Pancreas (tissue), 10 donors: Measurements from ENCODE around the gene GNG13. TPM values are rescaled to one million over a fixed set of nuclear protein-coding genes. Genes with fewer than 3 reads are reported as not detected.

Experiments
- ATAC-seq, 4 donors: fragments of 200-7000 bp; cut with Tn5 transposase; one replicate each; pipeline versions ENCODE4 v1.8.0 to v1.9.1; 2020; ENCODE audit warnings: mild to moderate bottlenecking in 4 of 4, moderate library complexity in 4 of 4
- DNase-seq, 6 donors: peaks; one replicate each; pipeline ENCODE4 v3.0.0-alpha.2; 2020
- FAIRE-seq: peaks from 2 replicates; lab custom pipeline; 2012; peaks lifted over from hg19 to GRCh38; lab: Jason Lieb, UNC
- H3K27ac ChIP-seq, 4 donors: fragments of 200-600 bp; sonication (generic); 1 replicate in 3 of 4; 2 replicates in 1 of 4; pipeline versions ENCODE4 v1.5.0 to v1.8.0; 2020
- H3K27me3 ChIP-seq, 4 donors: fragments of 200-600 bp; one replicate each; pipeline ENCODE4 v1.8.0; 2021
- H3K36me3 ChIP-seq, 3 donors: fragments of 200-600 bp; sonication (generic) in 1 of 3; one replicate each; pipeline versions ENCODE4 v1.5.0 to v1.8.0; 2020 to 2021
- H3K4me1 ChIP-seq, 3 donors: fragments of 200-600 bp; one replicate each; pipeline ENCODE4 v1.8.0; 2021
- H3K4me3 ChIP-seq, 4 donors: fragments of 200-600 bp; sonication (generic) in 2 of 4; one replicate each; pipeline versions ENCODE4 v1.5.0 to v1.8.0; 2020 to 2021
- H3K9me3 ChIP-seq, 4 donors: fragments of 200-600 bp; one replicate each; pipeline ENCODE4 v1.8.0; 2021
- CTCF ChIP-seq, 4 donors: fragments of 200-600 bp; sonication (generic) in 3 of 4; IDR thresholded peaks; one replicate each; pipeline versions ENCODE4 v1.5.0 to v1.8.0; 2021; ENCODE audit warnings: antibody characterized with exemption in 4 of 4
- WGBS, 2 donors: extraction: QIAGEN DNeasy Blood & Tissue Kit; methylation state at CpG; one replicate each; pipeline ENCODE4 v1.1.7; 2013; 5-methylcytosine and 5-hydroxymethylcytosine counted together
- intact Hi-C, 3 donors: fragments of 100-400 bp; cut with DNase I; formaldehyde crosslinking; loops; one replicate each; pipeline versions ENCODE4 v1.11.1 to v1.14.2; 2022
- polyA plus RNA-seq, 2 donors: library from polyadenylated mRNA; stranded (reverse); fragments of 200-250 nt; gene quantifications; one replicate each; pipeline ENCODE4 v1.2.3, GENCODE V29; 2013
- total RNA-seq, 6 donors: library from RNA; stranded (reverse); fragmentation: NEBNext Ultra II Directional in 4 of 6; extraction: Animal tissue kit (Norgen Biotek cat#: 25700) in 4 of 6; gene quantifications; one replicate each; pipeline versions ENCODE4 v1.2.1 to v1.2.4, GENCODE V29; 2021 to 2023
- donor health status: healthy with polysubstance abuse.
- donor health status: DM: no; HTN: no; CAD: no; lungs with moderate emphysema.
- donor health status: DM: no; HTN: no; CAD: no.
- donor health status: control.
- donor health status: control.
- donor health status: Bipolar disorder and iron deficiency.
- donor health status: DM: yes; HTN: yes; CAD: no.
- donor health status: DM: no; HTN: no; CAD: no.
- donor health status: DM: no; HTN: no; CAD: no.
- donor health status: DM: yes; HTN: yes; CAD: no.

GNG13 gene
- total and polyA plus RNA-seq, 8 donors, result not detected

- Histone ChIP-seq H3K9me3 (no peaks in the 10 kb centered on the region), H3K36me3 (no peaks in the 10 kb centered on the region), H3K4me1 (peaks cover 0 to 13% (median 6%) of the 10 kb centered on the region in 3 donors), H3K27ac (no peak overlapping the region), H3K27me3 (no peaks in the 10 kb centered on the region), H3K4me3 (peak overlapping the region; percentile 71 to 96 (median 93))
- WGBS, 2 donors, result 24 to 27% methylated on average over 46 to 47 of the region's 47 CpGs
- ATAC-seq, result no peak
- intact Hi-C loops, result loop anchor here in 2 of 3 donors (2.0 to 10.0 kb wide), 2 partner anchors 73 to 83 kb away; partner anchors contain the start of genes FBXL16 (in 1 of the 2) and METRN (in 1 of the 2)
- no peak for TF ChIP-seq CTCF (IDR thresholded peaks at IDR 0.05)
- no peak for DNase-seq
- FAIRE-seq, result no peak
These were observed 13.1 kb downstream of the GNG13 start for GRCh38 chr16:787321-787966.

- H3K9me3 ChIP-seq, result no peaks in the 10 kb centered on the region
- no peaks in the 10 kb centered on the region for H3K36me3 ChIP-seq
- H3K4me1 ChIP-seq, result peaks cover 0 to 13% (median 6%) of the 10 kb centered on the region in 3 donors
- H3K4me3 ChIP-seq, result no peak overlapping the region
- ATAC-seq, result peak; percentile 19 to 51 (median 38)
- H3K27ac ChIP-seq, result no peak overlapping the region
- intact Hi-C loops, result loop anchor here in 2 of 3 donors (2.0 to 10.0 kb wide), 2 partner anchors 71 to 81 kb away; partner anchors contain the start of genes FBXL16 (in 1 of the 2) and METRN (in 1 of the 2)
- WGBS, 2 donors, result 64 to 65% methylated on average over 57 to 58 of the region's 58 CpGs
- peak in 5 of 6 donors; percentile 42 to 90 (median 64) for DNase-seq
- no peaks in the 10 kb centered on the region for H3K27me3 ChIP-seq
- no peak for FAIRE-seq
- TF ChIP-seq CTCF (IDR thresholded peaks at IDR 0.05), result peak; percentile 50 to 61 (median 55)
These were observed 14.7 kb downstream of the GNG13 start for GRCh38 chr16:785563-786535.

GRCh38 chr16:784431-784830 lies 16.1 kb downstream of the GNG13 start:
- WGBS, 2 donors, result 75 to 77% methylated on average over 19 of the region's 19 CpGs
- Histone ChIP-seq H3K27me3 (no peaks in the 10 kb centered on the region), H3K4me1 (peaks cover 0 to 13% (median 6%) of the 10 kb centered on the region in 3 donors), H3K9me3 (no peaks in the 10 kb centered on the region), H3K27ac (no peak overlapping the region), H3K36me3 (no peaks in the 10 kb centered on the region), H3K4me3 (no peak overlapping the region)
- FAIRE-seq (no peak), ATAC-seq (no peak), DNase-seq (no peak)
- TF ChIP-seq CTCF (IDR thresholded peaks at IDR 0.05), result no peak
- intact Hi-C loops, result loop anchor here in 1 of 3 donors (10.0 kb wide), 1 partner anchor 80 kb away; the partner anchor contains the start of gene FBXL16

GRCh38 chr16:783404-784161 lies 17.0 kb downstream of the GNG13 start:
- no peak overlapping the region for H3K27ac ChIP-seq
- H3K9me3 ChIP-seq, result no peaks in the 10 kb centered on the region
- peaks cover 0 to 7% (median 6%) of the 10 kb centered on the region in 3 donors for H3K4me1 ChIP-seq
- H3K27me3 ChIP-seq, result no peaks in the 10 kb centered on the region
- ATAC-seq, result no peak
- TF ChIP-seq CTCF (IDR thresholded peaks at IDR 0.05), result no peak
- no peak overlapping the region for H3K4me3 ChIP-seq
- peak in 2 of 6 donors; percentile 52 to 64 for DNase-seq
- FAIRE-seq, result no peak
- intact Hi-C loops, result loop anchor here in 1 of 3 donors (10.0 kb wide), 1 partner anchor 79 kb away; the partner anchor contains the start of gene FBXL16
- WGBS, 2 donors, result 21 to 25% methylated on average over 17 of the region's 17 CpGs
- no peaks in the 10 kb centered on the region for H3K36me3 ChIP-seq
